Limb (tissue), 2 donors: ENCODE results near the gene ELL.

Experiments used
- DNase-seq, 2 donors: peaks; one replicate each; pipeline ENCODE4 v3.0.0-alpha.2; 2016; ENCODE audit errors: extremely low spot score in 2 of 2

The ELL gene

DNA sequence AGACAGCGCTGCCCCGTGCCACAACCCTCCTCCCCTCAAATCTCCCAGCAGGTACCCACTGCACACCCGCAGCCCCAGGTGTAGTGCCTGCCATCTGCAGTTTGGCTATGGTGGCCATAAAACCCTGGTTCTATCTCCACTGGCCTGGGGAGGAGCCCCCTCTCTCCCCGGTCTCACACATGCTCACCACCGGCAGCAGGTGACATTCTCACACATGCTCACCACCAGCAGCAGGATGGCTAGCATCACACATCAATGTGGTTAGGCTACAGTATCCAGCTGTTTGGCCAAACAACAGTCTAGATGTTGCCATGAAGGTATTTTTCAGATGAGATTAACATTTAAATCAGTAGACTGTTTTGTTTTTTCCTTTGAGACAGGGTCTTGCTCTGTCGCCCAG lies 31.1 kb downstream of the ELL start:
- DNase-seq: no peak

DNA sequence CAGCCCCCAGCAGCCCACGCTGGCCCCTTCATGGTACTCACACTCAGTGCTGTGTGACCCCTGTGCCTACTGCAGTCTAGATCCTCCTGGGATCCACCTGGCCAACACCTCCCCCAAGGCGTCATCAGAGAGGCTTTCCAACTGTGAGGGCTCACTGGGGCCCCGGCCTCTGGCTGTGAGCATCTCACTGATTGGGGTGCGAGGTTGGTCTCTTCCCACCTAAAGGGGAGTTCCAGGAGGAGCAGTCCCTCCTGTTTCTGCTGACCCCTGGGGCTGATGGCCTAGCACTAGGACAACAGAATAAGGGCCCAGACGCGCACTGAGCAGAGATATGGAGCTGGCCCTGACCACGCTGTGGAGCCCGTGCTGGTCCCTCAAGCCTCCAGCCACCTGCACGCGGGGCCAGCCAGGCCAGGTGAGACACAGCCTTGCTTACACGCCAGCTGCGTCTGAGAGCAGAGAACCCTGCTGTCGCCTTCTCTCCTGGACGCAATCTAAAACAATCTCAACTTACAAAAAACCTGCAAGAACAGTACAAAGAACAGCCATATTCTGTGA lies 32.2 kb downstream of the ELL start:
- no peak for DNase-seq

DNA sequence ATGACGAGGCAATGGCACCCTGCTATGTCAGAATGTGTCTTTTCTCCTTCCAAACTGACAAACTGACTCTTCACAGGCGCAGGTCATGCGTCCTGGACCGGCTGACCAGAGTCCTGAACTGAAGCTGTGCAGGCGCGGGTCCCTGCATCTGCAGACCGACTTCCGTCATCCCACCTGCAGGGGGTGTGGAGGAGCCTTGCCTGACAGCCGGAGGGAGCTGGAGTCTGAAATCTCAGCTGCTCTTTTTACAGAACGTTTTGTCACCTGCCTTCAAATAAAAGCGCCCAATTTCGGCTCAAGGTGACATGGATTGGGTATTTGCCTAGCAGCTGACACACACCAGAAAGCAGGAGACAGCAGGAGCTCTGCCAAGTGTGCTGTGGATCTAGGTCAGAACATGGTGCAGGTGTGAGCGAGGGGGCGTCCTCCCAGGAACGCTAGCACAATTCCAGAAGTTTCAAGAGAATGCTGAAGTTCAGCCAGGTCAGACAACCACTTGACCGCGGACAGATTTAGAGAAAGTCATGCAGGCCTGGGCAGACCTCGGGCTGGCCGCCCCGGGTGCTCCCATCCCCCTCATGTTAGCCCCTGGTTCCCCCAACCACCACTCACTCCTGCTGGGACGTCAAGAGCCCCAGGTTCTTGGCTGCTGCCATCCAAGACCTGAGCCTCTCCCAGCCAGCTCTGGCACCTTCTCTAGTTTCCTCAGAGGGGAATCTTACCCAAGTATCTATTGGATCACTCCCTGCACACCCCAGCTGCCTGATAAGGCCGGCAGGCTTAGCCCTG lies 32.8 kb downstream of the ELL start:
- DNase-seq: no peak

DNA sequence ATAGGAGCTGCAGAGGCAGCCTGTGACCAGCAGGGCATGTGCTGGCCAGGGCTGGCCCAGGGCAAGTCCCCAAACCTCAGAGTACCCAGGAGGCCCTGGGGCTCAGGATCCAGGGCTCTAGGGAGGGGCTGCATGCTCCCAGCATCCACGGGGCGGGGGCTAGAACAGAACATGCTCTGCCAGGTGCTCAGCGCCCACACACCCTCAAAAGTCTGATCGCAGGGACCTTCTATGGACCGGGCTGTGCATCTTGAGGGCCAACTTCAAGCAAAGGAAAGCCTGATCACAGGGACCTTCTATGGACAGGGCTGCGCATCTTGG lies 33.5 kb downstream of the ELL start:
- no peak for DNase-seq

DNA sequence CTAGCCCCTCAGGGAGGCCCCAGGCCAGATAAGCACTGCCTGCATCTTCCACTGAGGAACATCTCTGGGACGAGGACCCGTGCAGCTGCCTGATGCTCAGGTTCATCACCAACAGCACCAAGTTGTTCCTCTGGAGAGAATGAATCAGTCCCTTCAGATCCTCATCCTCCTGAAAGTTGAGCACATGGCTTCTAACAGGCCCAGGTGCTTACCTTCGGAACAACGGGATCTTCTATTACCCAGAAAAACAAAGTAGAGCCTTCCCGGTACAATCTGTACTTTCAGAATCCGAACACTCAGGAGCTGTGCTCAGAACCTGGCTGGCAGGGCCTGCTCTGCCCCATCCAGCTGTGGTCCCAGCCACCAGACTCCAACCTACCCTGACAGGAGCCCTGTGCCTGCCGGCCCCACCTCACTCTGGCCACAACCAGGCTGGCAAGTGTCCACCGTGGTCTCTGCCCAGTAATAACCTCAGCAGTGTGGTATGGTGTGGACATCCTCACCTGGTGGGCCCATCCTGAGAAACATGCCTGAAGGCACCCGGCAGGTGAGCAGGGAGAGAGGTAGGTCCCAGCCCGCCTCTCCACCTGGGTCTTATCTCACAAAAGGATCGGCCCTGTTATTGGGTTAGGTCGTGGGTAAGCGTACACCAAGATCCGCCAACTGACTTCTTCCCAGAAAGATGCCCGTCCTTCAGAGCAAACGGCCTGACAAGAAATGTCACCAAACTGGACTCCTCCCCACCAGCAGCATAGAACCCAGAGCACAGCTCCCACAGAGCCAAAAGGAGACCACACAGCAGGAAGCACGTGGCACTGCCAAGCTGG lies 34.1 kb downstream of the ELL start:
- DNase-seq: no peak

DNA sequence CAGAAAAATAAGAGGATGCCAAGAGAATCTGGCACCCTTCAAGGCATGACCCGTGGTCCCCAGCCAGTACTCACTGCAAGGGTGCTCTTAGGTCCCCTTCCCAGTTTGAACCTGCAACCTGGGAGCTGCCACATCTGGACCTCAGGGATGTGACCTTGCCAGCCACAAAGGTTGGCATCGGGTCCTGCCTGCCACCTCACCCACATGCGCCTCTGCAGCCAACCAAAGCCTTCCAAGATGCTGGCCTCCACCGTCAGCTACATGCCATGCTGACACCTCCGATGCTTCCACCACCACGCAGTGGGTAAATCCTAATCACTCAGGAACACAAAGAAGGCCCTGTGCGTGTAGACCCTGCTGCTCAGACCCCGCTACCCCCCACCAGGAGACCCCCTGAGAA lies 35.1 kb downstream of the ELL start:
- no peak for DNase-seq

DNA sequence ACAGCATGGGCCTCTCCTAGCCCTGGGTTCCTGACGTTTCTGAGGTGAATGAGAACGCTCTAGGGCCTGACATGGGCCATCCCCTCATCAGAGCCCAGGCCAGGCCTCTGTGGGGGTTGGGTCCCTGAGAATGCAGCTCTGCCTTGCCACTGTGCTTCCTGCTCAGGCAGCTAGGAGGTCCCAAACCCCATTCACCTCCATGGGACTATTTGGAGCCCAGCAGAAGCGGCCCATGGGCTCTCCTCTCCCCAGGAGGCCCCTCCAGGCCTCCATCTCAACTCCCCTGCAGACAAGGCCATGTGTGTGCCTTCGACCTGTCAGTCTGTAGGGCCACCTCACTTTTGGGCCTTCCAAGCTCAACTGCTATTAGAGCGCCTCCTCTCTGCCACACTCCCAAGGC lies 36.9 kb downstream of the ELL start:
- DNase-seq: no peak

DNA sequence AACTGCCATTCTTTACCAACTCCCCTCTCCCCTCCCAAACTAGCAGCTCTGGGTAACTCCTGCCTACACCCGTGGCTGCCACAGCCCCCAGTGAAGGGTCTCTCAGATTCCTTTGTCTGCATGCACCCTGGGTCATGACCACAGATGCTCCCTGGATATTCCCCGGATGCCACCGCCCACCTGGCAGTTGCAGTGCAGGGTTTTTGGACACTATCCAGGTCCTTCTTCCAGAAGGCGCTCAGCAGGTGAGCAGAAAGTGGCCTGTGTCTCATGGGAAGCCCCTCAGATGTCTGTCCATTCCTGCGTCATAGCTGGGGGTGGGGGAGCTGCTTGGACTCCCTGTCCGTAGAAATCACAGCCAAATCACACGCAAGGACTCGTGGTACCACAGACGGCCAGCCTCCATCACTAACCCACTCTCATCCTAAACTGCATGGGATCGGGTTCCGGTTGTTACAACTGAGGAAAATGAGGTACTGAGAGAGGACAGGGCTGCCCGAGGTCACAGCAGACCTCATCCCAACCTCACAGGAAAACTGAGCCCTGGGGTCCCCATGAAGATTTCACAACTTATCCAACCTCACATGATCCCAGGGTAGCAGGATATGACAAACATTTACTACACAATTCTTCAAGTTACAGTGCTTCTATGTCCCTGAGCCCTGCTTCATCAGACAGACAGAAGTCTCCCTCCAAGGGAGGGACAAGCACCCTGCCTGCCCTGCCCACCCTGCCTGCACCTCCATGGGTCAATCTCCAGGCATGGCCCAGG lies 38.6 kb downstream of the ELL start:
- no peak for DNase-seq

DNA sequence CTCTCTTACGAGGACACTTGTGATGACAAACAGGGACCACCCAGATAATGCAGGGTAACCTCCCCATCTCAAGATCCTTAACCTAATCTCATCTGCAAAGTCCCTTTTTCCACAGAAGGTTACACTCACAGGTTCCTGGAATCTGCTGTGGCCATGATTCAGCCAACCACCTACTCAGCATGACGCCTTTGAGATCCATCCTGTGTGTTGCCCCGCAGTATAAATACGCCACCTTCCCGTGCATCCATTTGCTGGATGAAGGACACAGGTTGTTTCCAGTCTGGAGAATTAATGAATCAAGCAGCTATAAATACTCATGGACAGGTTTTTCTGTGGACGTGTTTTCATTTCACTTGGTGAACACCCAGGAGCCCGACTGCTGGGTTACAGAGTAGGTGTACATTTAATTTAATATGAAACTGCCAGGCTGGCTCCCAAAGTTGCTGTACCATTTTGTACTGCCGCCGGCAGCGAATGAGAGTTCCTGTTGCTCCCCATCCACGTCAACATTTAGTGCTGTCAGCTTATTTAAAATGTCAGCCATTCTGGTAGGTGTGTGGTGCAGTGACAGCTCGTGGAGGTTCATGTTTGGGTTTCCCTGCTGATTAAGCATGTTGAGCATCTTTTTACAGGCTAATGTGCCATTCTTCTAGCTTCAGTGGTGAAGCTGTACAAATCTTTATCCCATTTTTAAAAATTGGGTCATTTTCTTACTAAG lies 40.2 kb downstream of the ELL start:
- DNase-seq: no peak

DNA sequence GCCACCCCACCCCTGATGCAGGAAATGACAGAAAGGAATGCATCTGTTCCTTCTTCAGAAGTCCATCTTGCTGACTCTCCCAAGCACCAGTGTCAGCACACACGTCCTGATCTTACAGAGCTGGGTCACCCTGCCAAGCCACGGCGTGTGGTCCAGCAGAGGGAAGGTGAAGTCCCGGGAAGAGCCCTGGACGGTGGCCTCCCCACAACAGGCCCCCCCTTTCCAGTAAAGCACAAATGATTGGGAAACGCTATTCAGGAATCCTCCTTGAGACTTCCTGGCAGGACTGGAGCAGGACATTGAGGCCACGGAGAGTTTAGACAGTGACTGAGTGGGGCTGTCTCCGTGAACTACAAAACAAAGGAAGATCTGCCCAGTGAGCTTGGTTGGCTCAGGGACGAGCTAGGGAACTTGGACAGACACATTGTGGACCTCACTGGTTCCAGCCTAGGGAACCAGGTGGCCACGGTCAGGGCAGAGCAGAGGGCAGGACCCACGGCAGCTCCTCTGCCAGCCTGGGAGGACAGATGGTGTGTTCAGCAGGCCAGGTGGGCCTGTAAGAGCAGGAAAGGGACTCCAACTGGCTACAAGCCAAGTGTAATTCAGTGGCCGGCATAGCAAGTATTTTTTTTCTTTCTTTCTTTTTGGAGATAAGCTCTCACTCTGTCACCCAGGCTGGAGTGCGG lies 41.7 kb downstream of the ELL start:
- DNase-seq: no peak

DNA sequence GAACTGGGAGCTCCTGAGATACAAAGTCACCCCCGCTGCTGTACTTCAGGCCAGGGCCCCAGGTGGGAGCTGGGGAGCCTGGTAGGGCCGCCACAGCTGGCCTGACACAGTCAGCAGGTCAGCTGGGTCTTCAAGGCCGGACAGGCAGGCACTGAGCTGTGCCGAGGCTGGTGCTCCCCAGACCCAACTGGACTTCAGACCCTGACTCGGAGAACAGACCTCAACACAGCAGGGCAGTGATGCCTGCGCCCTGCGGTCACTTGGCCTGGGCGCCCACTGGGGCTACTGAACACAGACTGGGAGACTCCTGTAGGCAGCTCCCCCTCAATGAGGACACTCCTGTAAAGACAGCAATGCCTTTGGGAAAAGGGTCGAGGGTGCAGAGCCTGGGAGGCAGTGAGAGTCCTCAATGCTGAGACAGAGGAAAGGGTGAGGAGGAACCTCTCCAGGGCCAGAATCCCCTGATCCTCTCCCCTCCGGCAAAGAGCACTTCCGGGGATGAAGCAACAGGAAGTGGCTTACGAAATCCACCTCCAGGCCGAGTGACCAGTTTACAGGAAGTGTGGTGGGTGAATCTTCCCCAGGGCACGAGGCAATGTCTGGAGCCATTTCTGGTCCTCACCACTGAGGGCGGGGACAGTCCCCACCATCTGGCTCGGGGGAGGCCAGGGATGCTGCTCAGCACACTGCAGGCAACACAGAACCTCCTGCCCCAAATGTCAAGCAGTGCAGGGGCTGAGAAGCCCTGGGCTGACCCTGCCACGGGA lies 43.1 kb downstream of the ELL start:
- no peak for DNase-seq

DNA sequence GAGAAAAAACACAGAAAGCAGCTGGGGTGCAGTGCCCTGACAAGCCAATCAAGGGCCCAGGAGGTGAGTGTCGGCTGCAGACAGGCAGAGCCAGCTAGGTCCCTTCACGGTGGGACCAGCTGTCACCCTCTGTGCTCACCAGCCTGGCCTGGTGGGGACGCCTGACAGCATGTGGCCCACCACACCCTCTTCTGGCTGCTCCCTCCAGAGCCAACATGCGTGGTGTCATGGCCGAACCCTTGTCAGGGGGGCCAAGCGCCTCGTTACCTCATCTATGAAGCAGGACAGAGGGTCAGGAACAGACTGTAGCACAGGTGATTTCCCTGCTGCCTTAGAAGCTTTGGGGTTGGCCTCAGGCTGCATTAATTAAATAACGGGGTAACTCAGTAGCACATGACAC lies 43.9 kb downstream of the ELL start:
- no peak for DNase-seq

DNA sequence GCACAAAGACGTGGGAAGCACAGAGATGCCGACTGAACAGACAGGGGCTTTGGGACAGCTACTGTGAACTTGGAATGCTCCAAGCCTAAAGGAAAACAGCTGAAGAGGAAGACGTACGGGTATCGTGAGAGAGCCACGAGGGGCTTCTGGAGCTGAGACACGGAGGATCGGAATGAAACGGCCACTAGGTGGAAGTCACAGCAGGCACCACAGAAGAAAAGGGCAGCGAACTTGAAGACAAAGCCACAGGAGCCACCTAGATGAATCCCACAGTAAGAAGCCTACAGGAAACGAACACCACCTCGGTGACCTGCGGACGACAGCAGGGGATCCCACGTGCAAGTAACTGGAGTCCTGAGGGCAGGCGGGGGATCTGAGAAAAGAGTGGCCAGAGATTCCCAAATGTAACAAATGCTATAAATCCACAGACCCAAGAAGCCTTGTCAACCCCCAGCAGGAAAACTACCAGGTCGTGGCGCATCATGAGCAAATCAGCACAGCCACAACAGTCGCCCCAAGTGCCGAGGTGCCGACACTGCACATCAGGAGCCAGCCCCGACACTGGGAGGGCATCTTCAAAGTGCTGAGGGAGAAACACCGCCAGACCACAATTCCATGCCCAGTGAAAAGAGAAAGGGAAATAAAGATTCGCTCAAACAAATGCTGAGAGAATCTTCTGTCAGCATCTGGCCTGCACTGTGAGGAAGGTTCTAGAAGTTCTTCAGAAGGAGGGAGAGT lies 44.7 kb downstream of the ELL start:
- DNase-seq: no peak

DNA sequence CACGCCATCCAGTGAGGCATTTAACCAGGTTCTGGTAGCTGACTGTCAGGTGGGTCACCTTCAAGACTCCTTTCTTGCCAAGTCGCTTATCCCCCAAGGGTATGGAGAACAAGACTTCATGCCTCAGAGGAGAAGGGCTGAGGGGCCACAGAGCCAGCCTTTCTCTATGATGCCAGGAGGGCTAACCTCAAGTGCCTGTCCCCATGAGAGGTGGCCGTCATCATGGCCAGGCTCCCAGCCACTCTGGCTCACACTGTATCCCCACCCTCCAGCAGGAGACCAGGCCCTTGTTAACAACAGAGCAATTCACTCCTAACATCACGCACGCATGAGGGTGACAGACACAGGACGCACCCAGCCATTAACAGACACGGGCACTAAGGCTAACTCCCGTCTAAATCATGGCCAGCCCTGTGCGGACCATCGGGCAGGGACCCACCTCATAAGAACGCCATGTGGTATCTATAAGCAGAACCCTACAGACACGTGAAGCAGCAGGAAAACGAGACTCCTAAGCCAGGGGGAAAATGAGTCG lies 45.3 kb downstream of the ELL start:
- no peak for DNase-seq

DNA sequence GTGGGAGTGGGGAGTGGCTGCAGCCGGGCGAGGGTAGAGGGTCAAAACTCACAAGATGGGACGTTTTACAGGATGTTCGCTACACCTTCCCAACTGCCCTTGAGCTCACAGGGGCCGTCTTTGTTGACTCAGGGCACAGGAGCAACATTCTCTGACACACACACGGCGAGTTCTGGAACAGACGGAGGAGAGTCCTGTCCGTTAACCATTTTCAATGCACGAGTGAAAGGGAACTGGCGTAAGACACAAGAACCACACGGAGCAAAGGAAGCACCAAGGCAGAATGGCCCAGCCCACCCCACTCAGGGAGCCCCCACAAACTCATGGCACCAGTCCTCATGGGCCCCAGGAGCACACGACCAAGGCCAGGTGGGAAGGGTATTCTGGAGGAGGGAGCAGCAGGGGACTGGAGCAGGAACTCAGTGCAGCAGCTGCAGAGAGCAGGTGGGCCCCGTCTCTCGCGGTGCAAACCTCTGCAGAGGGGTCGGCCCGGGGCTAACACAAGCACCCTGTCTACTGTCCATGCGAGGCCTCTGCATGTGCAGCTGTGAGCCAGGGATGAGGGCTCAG lies 46.0 kb downstream of the ELL start:
- DNase-seq: no peak

DNA sequence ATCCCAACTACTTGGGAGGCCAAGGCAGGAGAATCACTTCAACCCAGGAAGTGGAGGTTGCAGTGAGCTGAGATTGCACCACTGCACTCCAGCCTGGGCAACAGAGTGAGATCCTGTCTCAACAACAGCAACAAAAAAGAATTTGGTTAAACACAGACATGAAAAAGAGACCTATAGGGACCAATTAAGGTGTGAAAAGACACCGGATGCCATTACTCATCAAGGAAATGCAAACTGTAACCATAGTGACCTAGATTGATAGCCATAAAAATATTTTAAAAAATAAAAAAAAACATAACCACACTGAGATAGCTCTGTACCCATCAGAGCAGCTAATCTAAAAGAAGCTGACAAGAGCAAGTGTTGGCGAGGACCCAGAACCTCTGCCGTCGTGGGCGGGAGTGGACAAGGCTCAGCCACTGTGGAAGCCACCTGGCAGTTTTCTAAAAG lies 46.8 kb downstream of the ELL start:
- no peak for DNase-seq

DNA sequence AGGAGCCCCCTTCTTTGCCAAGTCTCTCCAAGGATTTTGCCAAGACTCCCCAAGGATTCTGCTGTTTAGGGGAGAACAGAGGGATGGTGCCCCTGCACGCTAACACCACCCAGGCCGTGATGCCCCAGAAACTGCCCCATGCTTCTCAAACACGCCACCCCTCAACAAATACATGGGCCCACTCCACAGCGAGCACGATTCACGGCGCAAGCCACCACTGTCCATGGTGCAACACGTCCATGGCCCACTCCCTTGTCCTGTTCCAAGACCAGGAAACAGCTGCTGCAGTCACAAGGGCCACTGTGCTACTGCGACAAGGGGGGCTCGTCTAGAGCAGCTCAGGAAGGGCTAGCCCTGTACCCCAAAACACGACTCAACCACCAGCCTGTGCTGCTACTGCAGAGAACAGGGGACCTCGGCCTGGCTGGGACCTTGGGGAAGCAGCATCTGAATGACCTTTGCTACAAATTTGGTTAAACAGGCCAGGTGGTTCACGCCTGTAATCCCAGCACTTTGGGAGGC lies 47.4 kb downstream of the ELL start:
- no peak for DNase-seq

DNA sequence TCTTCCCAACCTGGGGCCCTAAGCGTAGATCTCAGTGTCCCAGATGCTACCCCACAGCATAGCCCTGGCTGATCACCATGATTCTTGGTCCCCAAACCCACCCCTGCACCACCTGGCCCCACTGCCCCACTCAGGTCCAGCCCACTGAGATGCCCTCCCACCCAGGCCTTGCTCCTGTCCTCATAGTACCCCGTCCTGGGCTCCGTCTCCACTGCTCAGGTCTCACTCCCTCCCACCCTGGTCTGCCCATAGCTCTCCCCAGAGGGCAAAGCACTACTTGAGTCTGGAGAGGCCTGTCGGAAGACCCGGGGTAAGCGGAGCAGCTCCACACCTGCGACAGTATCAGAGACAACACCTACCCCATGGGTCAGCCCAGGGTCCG lies 48.2 kb downstream of the ELL start:
- no peak for DNase-seq
